ENCODE results near the gene CDH4.

The CDH4 gene

DNA sequence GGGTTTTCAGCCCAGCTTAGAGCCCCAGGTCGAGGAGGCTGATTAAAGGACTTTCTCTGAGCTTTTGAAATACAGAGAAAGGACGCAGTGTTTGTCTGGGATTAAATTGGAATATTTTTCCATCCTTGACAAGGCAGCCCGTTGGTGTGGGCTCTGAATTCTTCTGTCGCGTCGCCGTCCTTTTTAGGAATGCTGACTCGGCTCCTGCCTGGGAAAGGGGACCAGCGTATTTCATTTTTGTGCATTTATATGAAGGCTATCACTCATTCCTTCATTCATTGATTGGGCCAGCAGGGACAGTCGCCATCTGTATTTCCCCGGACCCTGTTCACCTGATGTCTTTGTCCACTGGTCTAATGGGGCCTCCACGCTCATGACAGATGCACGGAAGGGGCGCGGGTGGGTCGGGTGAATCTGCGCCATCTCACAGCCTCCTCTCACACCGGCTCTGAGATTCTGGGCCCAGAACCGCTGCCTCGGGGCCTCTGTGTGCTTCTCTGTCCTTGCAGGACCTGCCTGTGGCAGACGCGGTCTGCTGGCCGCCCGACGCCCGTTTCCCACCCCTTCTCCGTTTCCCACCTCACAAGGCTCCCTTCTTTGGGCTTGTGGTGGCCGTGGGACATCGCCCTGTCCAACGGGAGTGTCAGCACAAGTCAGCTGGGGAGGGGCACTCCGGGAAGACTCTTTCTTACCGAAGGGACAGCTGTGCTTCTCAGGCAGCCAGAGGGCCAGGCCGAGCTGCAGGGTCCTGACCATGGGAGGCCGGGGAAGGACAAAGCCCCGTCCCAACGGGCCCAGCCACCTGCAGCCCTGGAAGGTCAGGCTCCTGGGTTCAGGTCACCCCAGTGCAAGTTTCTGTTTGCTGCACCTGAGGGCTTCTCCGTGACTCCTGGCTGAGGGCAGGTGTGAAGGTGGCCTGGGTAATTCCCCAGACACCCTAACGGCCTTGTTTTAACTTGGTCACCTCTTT, 656.3 kb downstream of the CDH4 start:
- no peak for TF ChIP-seq CTCF (IDR thresholded peaks at IDR 0.05; ENCODE audit: low read depth, low read length)
- no peak overlapping the region for H3K4me3 ChIP-seq (ENCODE audit: low read depth, low read length)

GRCh38 chr20:61909028-61909427, 657.0 kb downstream of the CDH4 start:
- no peak for TF ChIP-seq CTCF (IDR thresholded peaks at IDR 0.05; ENCODE audit: low read depth, low read length)
- H3K4me3 ChIP-seq (ENCODE audit: low read depth, low read length), result no peak overlapping the region

GRCh38 chr20:61909821-61910220, 657.8 kb downstream of the CDH4 start:
- no peak for TF ChIP-seq CTCF (IDR thresholded peaks at IDR 0.05; ENCODE audit: low read depth, low read length)
- no peak overlapping the region for H3K4me3 ChIP-seq (ENCODE audit: low read depth, low read length)

DNA sequence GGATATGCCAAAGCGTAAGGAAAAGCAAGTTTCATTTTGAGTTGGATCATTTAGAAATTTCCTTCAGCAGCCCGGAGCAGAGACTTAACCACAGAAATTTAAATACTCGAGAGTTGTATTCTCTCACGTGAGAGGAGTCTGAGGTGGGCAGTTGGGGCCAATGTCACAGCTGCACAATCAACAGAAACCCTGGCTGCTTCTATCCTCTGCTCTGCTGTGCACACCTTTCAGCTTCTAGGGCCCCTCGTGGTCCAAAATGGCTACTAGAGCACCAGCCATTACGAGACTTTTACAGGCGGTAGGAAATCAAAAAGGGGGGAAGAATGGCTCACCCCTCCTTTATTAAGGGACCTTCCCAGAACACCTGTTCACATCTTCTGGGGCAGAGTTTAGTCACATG, 659.8 kb downstream of the CDH4 start:
- H3K4me3 ChIP-seq (ENCODE audit: low read depth, low read length), result no peak overlapping the region
- no peak for TF ChIP-seq CTCF (IDR thresholded peaks at IDR 0.05; ENCODE audit: low read depth, low read length)

DNA sequence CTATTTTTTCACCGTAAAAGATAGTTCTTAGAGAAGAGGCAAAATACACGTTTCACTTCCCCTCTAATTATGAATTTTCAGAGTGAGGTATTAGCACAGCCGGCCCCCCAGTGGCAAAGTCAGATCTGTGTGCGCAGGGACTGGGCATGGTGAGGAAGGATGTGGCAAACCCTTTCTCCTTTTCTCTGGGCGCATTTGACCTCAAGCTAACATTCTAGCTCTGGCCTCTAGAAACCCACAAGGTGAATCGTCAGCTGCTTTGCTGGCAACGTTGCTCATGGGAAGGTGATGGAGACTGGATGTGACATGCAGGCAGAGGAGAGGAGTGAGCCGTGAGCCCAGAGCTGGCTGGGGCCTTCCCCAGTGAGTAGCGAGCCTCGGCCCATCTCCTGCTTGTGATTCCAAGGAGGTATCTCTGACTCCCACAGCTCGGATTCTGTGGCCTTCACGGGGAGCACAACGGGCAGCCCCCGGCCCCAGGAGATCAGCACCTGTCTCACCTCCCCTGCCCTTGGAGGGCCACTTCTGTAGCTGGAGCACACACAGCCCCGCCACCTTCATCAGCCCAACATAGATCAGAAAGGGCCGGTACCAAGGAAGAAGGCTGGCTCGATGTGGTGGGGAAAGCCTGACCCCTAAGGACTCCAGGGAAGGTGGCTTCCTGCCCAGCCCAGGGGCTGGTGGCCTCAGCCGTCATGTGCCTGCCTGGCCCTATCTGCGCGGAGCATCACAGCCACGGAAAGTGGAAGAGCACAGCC, 660.8 kb downstream of the CDH4 start:
- TF ChIP-seq CTCF (IDR thresholded peaks at IDR 0.05; ENCODE audit: low read depth, low read length), result no peak
- no peak overlapping the region for H3K4me3 ChIP-seq (ENCODE audit: low read depth, low read length)

- TF ChIP-seq CTCF (IDR thresholded peaks at IDR 0.05; ENCODE audit: low read depth, low read length), result no peak
- H3K4me3 ChIP-seq (ENCODE audit: low read depth, low read length), result no peak overlapping the region
Observed at GRCh38 chr20:61913423-61914225, 661.6 kb downstream of the CDH4 start.
